Stimulated activated CD8-positive, alpha-beta memory T cell treated with anti-CD3 and anti-CD28 coated beads, Interleukin-4, amount 100 ng/mL, for 24 hours (primary cell): ENCODE measurements around the gene ZIC4.

Source experiments
- DNase-seq: peaks from one replicate; pipeline ENCODE4 v3.0.0-alpha.2; 2020; ENCODE audit warnings: low read depth

ZIC4 gene

DNA sequence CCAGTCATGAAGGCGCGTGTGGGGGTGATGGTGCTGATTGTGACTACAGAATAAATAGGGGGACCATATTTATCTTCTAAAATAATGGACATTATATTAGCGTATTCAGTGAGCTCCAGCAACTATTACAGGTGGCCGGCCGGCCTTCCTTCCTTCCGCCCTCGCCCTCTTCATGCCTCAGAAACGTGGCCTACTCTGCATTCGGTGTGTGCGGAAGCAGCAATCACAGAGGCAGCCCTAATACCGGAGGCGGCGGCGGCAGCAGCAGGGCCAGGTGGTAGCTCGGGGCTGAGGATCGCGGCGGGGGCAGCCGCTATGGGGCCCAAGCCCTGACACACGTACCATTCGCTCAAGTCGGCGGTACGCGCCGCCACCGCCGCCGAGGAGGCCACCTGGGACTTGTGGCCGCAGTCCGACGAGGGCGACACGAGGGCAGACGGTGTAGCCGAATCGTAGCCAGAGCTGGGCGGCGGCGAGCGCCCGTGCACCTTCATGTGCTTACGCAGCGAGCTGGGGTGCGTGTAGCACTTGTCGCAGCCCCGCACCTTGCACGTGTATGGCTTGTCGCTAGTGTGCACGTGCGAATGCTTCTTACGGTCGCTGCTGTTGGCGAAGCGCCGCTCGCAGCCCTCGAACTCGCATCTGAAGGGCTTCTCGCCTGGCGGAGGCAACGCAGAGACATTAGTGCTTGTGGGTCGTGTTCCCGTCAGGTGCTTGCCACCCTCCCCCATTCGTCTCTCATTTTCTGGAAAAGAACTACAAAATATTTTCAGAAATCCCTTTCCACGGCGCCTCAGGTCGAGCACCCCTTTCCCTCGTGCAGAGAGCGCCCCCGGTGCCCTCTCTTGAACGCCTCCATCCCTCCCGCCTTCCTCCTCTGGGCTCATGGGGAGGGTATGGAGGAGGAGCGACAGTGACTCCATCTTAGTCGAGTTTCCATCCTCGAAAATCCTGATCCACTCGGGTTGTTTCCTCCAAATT is 15.5 kb downstream of the ZIC4 start:
- DNase-seq, result no peak

- DNase-seq, result no peak
Observed at GRCh38 chr3:147389717-147390116, 16.6 kb downstream of the ZIC4 start.

GRCh38 chr3:147388700-147389580 is 17.4 kb downstream of the ZIC4 start:
- no peak for DNase-seq

GRCh38 chr3:147387885-147388699 is 18.3 kb downstream of the ZIC4 start:
- DNase-seq, result no peak

DNA sequence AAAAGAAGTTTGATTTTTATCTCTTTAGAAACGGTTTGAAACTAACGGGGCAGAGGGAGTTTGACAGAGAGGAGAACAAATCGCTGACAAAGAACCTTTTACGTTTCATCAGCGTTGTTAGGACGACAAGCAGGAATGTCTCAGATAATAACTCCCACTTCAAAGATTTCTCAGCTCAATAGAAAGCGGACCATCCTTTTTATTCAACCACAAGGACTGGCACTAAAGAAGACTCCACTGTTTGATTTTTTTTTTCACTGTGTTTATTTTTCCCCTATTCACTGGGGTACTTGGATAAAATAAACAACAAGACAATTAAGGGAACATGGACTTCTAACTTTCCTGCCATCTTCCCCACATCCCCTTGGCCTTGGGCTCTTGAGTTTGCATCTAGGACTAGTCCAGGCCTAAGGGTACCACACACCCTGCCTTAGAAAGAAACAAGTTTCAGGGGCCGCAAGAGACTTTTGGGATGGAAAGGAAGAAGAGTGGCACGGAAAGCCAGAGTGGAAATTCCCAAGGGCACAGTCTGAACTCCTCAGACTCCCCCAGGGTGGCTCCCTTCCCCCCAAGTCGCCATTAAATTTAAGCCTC is 19.0 kb downstream of the ZIC4 start:
- DNase-seq, result no peak

DNA sequence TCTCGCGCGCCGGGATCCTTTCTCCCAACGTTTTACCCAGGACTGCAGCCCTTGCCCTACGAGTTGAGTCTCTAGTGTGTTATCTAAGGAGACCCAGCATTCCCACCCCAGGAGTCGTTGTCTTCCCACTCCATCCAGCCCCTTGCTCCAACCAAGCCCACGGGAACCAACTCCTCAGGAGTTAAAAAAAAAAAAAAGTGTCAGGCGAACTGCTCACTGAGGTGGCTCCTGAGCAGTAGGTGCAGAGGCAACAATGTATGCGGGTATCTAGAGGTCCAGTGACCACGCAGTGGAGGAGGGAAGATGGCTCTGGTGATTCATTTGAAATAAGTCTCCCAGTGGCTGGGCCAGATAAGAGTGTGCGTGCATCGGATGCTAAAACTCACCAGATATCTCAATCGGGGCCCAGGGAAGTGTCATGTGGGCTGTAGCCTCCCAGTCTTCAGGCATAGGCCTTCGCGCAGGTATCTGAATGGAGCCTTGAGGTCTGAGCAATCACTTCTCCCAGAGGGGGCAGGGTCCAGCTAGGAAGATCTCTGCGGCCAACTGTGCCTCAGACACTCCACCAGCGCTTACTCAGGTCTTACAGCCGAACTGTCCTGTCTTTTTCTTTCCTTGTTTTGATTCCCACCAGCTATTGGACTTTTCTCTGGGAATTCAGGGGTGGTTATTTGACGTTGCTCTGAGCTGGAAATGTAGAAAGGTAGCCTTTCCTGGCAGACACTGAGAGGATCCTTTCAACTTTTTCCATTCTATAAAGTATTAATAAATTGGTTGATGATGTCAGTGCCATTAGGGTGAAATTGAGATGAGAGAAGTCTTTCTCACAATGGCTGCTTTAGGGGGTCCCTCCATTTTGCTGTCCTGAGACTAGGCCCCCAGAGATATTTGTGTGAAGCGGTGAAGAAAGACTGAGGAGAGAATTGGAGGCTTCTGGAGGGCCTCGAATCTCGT is 21.0 kb downstream of the ZIC4 start:
- DNase-seq, result no peak

DNA sequence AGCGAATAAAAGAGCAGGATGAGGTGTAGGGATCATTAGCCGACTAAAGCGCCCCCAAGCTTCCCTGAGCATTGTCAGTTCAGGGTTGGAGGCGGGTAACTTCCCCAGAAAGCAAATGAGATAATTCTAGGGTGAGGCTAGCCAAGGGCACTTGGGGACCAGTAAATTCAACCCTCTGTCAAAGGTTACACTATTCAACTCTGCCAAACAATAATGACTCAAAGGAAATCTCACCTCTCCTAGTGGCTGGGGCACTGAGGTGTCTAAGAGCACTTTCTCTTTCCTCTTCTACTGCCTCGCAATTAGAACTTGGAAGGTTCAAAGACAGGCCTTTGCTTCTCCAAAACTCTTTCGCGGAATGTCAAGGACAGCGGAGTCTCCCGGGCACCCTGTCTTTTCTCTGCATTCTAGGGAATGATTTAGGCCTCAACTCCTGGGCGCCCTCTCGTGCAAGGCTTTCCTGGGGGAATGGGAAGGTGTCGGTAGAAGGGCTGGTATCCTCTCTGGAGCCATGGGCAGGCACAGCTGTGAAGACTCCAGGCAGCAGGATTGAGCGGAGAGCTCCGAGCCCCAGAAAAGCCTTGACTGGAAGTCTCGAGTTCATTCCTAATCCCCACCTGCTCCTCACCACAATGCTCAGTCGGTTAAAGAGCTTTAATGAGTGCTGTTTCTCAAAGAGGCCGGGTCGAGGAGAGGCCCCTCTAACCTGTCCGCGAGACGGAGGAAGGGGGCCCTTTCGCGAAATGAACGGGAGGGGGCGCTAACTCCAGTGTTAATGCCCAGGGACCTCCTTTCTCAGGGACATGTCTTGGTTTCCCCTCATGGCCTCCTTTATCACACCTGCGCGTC is 21.9 kb downstream of the ZIC4 start:
- no peak for DNase-seq

DNA sequence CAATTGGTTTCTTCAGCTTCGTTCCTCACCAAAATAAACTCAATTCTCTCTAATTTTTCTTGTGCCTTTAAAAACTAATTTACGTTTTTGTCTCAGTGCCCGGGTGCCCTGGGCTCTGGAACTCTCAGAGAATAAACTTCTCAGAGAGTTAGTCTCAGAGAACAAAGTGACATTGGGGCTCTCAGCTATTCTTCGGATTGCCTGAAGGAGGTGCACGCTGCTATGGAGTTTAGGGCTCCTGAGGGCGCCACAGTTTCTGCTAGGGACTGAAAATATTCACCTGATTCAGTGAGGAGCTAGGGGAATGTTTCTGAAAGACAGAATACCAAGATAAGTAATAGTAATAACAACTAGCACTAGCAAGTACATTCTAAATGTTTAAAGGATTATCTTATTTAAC is 22.7 kb downstream of the ZIC4 start:
- no peak for DNase-seq

GRCh38 chr3:147381596-147381995 is 24.7 kb downstream of the ZIC4 start:
- DNase-seq, result no peak

DNA sequence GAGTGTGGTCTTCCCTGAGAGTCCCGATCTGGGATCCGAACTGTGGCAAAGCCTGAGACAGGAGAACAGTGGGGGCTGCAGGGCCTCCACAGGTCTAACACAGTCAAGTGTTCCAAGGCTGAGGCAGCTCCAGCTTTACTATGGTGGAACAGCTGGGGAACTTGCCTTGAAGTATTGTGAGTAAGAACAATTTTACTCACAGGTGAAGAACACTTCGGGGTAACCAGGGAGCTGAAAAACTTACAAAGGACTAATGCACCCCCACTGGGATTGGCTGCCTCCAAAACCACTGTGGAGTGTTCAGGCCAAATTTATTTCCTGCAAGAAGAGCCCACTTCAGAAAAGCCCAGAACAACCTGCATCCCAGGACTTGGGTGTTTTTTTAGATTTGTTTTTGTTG is 25.4 kb downstream of the ZIC4 start:
- DNase-seq, result no peak

DNA sequence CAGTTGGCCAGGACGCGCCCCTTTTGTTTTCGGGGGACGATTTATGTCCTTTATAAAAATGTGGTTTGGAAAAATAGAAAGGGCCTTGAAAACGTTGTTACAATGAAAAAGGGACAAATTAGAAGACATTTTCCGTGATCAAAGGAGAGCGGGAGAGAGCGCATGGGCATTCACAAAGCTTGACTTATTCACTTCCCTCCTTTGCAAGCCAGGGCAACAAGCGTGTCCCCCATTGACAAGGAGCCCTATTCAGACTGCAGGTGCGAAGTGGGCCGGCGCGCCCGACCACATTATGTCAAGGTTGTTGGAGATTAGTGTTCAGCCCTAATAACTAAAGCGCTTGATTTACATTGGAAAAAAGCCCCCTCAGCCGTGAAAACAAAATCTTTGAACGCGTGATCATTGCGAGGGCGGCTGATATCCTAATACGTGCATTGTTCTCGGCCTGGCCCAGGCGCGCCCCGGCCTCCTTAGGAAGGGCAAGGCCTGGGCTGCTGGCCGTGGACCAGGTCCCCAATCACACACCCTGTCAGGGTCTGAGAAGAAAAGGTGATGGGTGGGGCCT is 25.9 kb downstream of the ZIC4 start:
- DNase-seq, result no peak

- no peak for DNase-seq
Observed at GRCh38 chr3:147379651-147380050, 26.7 kb downstream of the ZIC4 start.

DNA sequence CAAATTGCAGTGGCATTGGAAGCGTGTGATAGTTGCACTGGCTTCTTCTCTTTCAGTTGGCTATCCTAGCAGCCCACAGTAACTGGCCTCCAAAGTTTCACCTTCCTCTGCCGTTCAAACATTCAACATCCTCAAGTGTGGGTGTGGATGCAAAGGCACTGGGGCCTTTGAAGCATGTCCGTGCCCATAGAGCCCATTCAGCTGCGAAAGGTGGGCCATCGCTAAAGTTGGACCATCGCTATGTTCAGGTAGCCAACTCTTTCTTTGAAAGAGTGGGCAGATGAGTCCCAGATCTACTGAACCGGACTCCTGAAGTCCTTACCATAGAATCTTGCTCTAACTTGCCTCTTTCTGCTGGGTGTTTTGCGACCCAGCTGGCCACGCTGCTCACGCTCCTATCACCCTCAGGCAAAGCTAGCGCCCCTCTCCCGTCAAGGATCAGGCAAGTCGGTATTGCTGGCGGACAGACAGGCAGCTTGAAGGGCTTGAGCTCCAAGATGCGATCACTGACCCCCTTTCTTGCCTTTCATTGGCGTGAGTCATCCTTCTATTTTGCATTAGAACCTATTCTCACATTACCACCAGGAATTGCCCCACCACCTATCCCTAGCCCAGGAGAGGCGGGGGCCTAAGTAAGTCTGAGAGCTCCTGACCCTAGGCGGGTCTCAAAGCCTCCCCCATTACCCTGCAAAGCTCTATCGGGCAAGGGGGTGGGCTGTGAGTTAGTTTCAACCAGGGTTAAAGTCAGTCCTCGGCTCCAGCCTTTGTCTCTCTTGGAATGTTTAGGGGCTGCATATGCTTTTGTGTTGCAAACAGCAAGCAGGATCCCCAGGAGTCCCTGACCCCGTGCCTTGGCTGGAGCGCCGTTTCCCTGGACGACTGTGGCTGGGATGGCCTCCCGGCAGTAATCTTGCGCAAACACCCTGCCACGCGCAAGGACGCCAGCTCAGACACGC is 28.7 kb downstream of the ZIC4 start:
- no peak for DNase-seq

DNA sequence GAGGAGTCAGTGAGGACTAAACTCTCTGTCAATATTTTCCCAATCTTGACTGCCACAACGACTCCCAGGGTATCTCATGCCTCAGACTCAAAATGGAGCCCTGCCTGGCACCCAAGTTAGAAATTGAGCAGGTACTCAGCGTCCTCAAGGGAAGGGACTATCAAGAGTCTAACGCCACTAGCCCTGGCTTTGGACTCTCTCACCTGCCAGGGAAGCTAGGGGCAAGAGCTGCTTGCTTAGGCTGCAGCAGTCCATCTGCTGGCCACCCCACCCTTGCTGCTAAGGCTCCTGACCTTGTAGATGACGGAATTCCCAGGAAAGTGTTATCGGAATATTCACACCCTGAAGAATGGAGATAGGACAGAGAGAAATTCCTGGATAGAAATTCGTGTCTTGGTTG is 33.0 kb downstream of the ZIC4 start:
- no peak for DNase-seq

DNA sequence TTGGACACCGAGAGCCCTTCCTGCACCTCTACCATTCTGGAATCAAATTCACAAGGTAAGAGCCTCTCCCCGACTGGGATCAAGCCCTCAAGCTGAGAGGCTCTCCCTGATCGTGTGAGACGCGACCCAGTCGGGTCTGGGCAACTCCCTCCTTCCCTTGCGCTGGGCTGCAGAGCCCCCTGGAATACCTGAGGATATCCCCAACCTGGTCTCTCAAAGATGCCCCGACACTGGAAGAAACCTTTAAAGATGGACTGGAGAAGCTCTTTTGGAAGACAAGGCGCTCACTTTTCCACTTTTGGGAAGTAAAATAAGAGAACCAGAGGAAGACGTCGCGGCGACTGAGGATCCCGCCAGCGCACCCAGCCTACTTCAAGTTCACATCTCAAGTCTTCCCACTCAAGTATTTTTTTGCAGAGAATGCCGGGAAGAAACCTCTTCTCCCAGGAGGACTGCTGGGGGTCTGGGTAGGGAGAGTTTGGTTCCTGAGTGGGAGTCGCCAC is 33.8 kb downstream of the ZIC4 start:
- no peak for DNase-seq

DNA sequence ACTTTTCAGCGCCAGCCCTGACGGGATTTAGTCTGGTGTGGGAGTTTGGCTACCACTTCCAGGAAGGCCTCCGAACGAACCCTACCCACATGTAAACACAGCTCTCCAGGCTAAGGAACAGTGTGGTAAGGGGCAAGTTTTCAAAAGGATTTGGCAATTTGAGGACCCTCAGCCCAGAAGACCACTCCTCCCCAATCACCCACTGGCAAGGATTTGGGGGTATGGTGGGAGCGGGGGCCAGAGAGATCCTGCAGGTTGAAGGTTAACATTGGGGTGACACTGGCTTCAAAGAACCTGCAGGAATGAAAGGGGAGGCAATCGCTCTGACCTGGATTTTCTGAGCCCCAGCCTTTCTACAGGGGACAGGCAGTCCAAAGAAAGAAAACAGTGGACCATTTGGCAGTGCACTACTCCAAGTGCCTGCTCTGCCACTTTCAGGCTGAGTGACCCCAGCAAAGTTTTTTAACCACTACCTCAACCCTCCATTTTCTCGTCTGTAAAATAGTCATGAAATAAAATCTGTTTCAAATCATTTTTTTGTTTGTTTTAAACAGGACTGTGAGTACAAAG is 34.5 kb downstream of the ZIC4 start:
- no peak for DNase-seq

GRCh38 chr3:147371140-147371539 is 35.2 kb downstream of the ZIC4 start:
- no peak for DNase-seq
